Measurements from ENCODE around the gene TBC1D22A.

DNA sequence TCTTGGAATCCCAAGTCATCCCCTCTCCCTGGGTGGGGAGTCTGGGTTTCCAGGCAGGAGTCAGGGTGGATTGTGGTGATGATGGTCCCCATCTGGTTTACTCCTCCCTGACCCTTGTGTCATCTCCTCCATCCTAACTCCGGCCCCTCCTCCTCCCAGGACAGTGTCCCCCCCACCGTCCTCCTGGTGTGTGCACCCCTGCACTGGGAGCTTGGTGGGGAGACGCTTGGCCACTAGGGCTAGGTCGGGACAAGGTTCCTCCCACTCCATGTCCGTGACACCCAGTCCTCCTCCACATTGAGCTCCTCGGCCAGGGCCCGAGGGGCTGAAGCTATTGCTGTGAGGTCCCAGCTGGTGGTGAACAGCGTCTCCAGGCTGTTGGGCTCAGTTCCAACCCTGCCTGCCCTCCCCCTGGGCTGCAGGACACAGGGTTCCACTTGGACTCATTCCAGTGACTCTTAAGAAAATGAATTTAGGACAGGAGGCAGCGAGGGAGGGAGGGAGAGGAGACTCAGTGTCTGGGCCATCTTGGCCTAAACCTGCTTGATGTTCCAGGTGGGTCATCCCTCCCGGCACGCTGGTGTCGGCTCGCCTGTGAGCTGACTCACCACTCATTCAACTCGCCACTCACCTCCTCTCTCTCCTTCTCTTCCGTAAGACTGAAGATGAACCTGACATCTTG lies 433.2 kb downstream of the TBC1D22A start:
- TF ChIP-seq, protein P1, sequence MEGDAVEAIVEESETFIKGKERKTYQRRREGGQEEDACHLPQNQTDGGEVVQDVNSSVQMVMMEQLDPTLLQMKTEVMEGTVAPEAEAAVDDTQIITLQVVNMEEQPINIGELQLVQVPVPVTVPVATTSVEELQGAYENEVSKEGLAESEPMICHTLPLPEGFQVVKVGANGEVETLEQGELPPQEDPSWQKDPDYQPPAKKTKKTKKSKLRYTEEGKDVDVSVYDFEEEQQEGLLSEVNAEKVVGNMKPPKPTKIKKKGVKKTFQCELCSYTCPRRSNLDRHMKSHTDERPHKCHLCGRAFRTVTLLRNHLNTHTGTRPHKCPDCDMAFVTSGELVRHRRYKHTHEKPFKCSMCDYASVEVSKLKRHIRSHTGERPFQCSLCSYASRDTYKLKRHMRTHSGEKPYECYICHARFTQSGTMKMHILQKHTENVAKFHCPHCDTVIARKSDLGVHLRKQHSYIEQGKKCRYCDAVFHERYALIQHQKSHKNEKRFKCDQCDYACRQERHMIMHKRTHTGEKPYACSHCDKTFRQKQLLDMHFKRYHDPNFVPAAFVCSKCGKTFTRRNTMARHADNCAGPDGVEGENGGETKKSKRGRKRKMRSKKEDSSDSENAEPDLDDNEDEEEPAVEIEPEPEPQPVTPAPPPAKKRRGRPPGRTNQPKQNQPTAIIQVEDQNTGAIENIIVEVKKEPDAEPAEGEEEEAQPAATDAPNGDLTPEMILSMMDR (IDR thresholded peaks at IDR 0.05; ENCODE audit: insufficient read depth, low read depth, low read length), result no peak
- no peak for TF ChIP-seq EZH2 (IDR thresholded peaks at IDR 0.05; ENCODE audit: insufficient read depth, low read length)

Measured in astrocyte (in vitro differentiated cells and primary cell).